ENCODE data around the gene ADIPOR2. TPM values are rescaled to one million over a fixed set of nuclear protein-coding genes. Genes with fewer than 3 reads are reported as not detected.

Gene ADIPOR2
- total and polyA plus RNA-seq, 4 donors: 14.8 to 50.5 (median 31.7) TPM

- H3K4me1 ChIP-seq (ENCODE audit: control insufficient read depth in 1 of 2, insufficient read depth in 2 of 2, low read length in 2 of 2): no peaks in the 10 kb centered on the region
- H3K27ac ChIP-seq (ENCODE audit: low read depth in 1 of 2, low read length in 2 of 2): no peak overlapping the region
- H3K27me3 ChIP-seq (ENCODE audit: control insufficient read depth in 1 of 2, insufficient read depth in 2 of 2, low read length in 1 of 2): no peaks in the 10 kb centered on the region
- WGBS, 2 donors: 80 to 84% methylated on average over 19 of the region's 19 CpGs
- peak in 1 of 2 donors; percentile 76 for DNase-seq
- H3K4me3 ChIP-seq (ENCODE audit: low read length in 2 of 2): no peak overlapping the region
- no peaks in the 10 kb centered on the region for H3K36me3 ChIP-seq (ENCODE audit: control insufficient read depth in 1 of 2, insufficient read depth in 2 of 2, low read length in 1 of 2)
- no peaks in the 10 kb centered on the region for H3K9me3 ChIP-seq (ENCODE audit: control insufficient read depth, low read length)
- intact Hi-C loops (cut with DNase I): loop anchor here (5.0 to 10.0 kb wide), 3 partner anchors 237 to 789 kb away; no protein-coding TSS in a partner anchor
- no peak for ATAC-seq (ENCODE audit: low FRiP score)
These were observed 104.4 kb downstream of the ADIPOR2 start for GRCh38 chr12:1795221-1795784.

DNA sequence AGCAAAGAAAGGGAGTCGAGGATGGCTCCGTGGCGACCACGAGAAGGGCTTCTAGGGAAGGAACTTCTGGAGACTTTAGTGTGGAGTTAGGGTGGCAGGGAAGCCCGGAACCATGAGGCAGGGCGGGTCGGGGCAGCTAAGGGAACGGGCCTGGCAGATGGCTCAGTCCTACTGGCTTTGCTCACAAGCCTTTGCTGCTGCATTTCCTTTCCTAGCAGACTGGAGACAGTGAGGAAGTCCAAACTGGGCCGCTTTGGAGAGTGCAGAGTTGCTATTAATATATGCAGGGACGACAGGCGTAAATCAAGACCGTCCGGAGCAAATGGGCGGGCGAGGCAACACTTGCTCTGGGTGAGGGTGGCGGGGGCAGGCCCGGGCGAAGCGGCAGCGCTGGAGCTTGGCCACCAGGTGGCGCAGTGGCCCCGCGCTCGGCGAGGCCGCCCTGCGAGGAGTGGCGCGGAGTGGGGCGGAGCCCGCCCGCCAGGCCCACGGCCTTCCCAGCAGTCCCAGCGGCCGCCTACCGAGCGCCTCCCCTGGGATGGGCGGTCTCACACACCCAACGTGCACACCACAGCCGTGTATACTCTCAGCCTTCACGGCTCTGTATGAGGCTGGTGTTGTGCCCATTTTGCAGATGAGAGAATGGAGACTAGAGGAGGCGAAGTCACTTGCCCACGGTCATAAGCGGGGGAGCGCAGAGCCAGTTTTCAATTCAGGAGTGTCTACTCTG lies 105.1 kb downstream of the ADIPOR2 start:
- Histone ChIP-seq H3K4me1 (ENCODE audit: control insufficient read depth in 1 of 2, insufficient read depth in 2 of 2, low read length in 2 of 2) (no peaks in the 10 kb centered on the region), H3K9me3 (ENCODE audit: control insufficient read depth, low read length) (no peaks in the 10 kb centered on the region), H3K27me3 (ENCODE audit: control insufficient read depth in 1 of 2, insufficient read depth in 2 of 2, low read length in 1 of 2) (no peaks in the 10 kb centered on the region), H3K4me3 (ENCODE audit: low read length in 2 of 2) (peak overlapping the region; percentile 29), H3K36me3 (ENCODE audit: control insufficient read depth in 1 of 2, insufficient read depth in 2 of 2, low read length in 1 of 2) (no peaks in the 10 kb centered on the region), H3K27ac (ENCODE audit: low read depth in 1 of 2, low read length in 2 of 2) (no peak overlapping the region)
- WGBS, 2 donors: 2 to 5% methylated on average over 32 to 45 of the region's 45 CpGs
- intact Hi-C loops (cut with DNase I): loop anchor here (1.0 to 10.0 kb wide), 5 partner anchors 144 to 789 kb away; no protein-coding TSS in a partner anchor
- DNase-seq: peak; percentile 97 to 98
- ATAC-seq (ENCODE audit: low FRiP score): peak; percentile 96

DNA sequence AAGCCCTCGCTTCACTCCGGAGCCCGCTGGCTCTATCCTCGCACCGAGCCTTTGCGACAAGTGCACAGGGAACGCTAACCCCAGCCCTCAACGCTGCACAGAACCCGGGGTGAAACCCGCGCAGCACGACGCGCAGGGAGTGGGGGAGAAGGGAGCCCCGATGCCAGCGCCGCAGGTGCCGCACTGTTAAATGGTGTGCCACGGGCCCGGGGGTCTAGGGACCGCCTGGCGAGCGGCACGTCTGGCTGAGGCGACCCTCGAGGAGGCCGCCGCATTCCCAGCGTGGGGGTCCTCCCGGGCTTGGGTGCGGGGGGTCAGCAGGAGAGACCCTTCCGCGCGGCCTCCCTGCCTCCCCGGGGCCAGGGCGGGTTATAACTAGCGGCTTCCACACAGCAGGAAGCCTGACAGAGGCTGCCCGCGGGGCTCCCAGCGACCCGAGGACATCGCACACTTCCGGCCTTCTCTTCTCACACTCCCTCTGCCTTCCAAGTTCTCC lies 105.7 kb downstream of the ADIPOR2 start:
- H3K4me1 ChIP-seq (ENCODE audit: control insufficient read depth in 1 of 2, insufficient read depth in 2 of 2, low read length in 2 of 2): no peaks in the 10 kb centered on the region
- H3K36me3 ChIP-seq (ENCODE audit: control insufficient read depth in 1 of 2, insufficient read depth in 2 of 2, low read length in 1 of 2): no peaks in the 10 kb centered on the region
- intact Hi-C loops (cut with DNase I): loop anchor here (1.0 to 10.0 kb wide), 5 partner anchors 144 to 788 kb away; no protein-coding TSS in a partner anchor
- DNase-seq: peak in 1 of 2 donors; percentile 82
- no peak overlapping the region for H3K27ac ChIP-seq (ENCODE audit: low read depth in 1 of 2, low read length in 2 of 2)
- H3K27me3 ChIP-seq (ENCODE audit: control insufficient read depth in 1 of 2, insufficient read depth in 2 of 2, low read length in 1 of 2): no peaks in the 10 kb centered on the region
- H3K4me3 ChIP-seq (ENCODE audit: low read length in 2 of 2): peak overlapping the region; percentile 29
- H3K9me3 ChIP-seq (ENCODE audit: control insufficient read depth, low read length): no peaks in the 10 kb centered on the region
- 3% methylated on average over 38 to 43 of the region's 43 CpGs for WGBS, 2 donors
- ATAC-seq (ENCODE audit: low FRiP score): peak; percentile 47

DNA sequence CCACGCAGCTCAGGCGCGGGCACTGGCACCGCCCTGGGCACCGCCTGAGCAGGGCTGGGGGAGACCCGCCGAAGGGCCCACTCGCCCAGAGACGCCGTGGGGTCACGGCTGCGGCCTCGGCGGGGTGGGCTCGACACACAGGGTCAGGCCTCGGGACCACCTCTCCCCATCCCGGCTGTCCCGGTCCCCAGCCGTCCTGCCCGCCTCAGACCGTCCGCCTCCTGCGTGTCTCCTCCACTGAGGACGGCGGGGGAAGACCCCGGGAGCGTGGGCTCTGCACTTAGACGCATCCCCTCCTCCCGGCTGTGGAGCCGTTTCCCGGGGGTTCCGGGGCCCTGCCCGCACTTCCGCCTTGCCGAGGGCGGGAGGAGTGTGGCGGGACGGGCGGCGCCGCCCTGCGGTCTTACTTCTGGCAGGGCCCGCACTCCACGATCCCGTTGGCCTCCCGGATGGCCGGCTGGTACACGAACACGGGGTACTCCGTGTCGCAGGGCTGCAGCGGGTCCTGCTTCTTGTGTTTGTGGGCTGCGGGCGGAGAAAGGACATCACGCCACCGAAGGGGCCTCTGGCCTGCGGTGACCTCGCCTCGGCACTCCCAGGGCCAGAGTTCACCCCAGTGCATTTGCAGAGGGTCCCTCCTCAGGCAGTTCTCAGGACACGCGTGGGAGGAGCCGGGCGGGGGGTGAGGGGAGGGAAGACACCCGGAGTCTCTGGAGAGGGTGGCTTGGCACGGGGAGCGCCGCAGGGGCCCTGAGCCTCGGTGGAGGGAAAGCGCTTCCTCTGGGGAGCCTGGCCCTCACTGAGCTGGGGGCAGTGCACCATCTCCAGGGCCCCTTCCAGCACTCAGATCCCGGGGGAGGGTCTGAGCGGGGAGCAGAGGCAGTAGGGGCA lies 106.4 kb downstream of the ADIPOR2 start:
- ATAC-seq (ENCODE audit: low FRiP score): peak; percentile 55
- 42 to 46% methylated on average over 64 to 71 of the region's 71 CpGs for WGBS, 2 donors
- H3K27ac ChIP-seq (ENCODE audit: low read depth in 1 of 2, low read length in 2 of 2): no peak overlapping the region
- H3K4me3 ChIP-seq (ENCODE audit: low read length in 2 of 2): peak overlapping the region in 1 of 2 donors; percentile 29
- H3K36me3 ChIP-seq (ENCODE audit: control insufficient read depth in 1 of 2, insufficient read depth in 2 of 2, low read length in 1 of 2): no peaks in the 10 kb centered on the region
- DNase-seq: peak; percentile 83 to 88
- no peaks in the 10 kb centered on the region for H3K27me3 ChIP-seq (ENCODE audit: control insufficient read depth in 1 of 2, insufficient read depth in 2 of 2, low read length in 1 of 2)
- no peaks in the 10 kb centered on the region for H3K4me1 ChIP-seq (ENCODE audit: control insufficient read depth in 1 of 2, insufficient read depth in 2 of 2, low read length in 2 of 2)
- no peaks in the 10 kb centered on the region for H3K9me3 ChIP-seq (ENCODE audit: control insufficient read depth, low read length)
- intact Hi-C loops (cut with DNase I): loop anchor here (5.0 to 10.0 kb wide), 3 partner anchors 235 to 788 kb away; no protein-coding TSS in a partner anchor

DNA sequence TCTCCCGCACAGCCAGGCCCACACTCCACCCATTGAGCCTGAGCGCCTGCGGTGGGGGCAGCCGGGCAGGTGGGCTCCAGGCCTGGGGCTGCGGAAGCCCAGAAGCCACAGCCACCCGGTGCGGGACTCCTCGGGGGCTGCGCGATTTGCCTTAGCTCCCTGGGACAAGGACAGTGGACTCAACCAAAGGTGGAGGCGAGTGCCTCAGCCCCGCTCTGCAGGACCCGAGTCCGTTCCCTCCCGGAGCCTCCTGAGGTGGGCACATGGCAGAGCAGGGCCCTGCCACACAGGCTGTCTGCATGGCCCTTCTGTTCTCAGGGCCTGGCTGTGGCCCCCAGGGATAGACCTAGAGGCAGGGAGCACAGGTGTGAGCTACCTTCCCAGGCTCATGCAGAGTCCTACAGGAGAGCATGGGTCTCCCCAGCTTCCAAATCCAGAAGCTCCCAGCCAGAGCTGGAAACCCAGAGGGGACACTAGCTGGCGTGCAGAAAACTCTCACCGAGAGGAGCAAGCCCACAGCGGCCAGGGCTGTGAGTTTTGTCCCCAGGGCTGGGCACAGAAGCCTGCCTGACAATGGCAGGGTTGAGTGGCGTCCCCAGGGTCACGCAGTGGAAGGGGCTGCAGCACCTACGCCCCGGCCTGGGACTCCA lies 107.2 kb downstream of the ADIPOR2 start:
- H3K27me3 ChIP-seq (ENCODE audit: control insufficient read depth in 1 of 2, insufficient read depth in 2 of 2, low read length in 1 of 2): no peaks in the 10 kb centered on the region
- 93% methylated on average over 22 of the region's 22 CpGs for WGBS, 2 donors
- peak in 1 of 2 donors; percentile 74 for DNase-seq
- H3K27ac ChIP-seq (ENCODE audit: low read depth in 1 of 2, low read length in 2 of 2): no peak overlapping the region
- no peaks in the 10 kb centered on the region for H3K36me3 ChIP-seq (ENCODE audit: control insufficient read depth in 1 of 2, insufficient read depth in 2 of 2, low read length in 1 of 2)
- no peaks in the 10 kb centered on the region for H3K9me3 ChIP-seq (ENCODE audit: control insufficient read depth, low read length)
- H3K4me3 ChIP-seq (ENCODE audit: low read length in 2 of 2): no peak overlapping the region
- H3K4me1 ChIP-seq (ENCODE audit: control insufficient read depth in 1 of 2, insufficient read depth in 2 of 2, low read length in 2 of 2): no peaks in the 10 kb centered on the region
- intact Hi-C loops (cut with DNase I): loop anchor here (5.0 to 10.0 kb wide), 3 partner anchors 234 to 787 kb away; no protein-coding TSS in a partner anchor
- no peak for ATAC-seq (ENCODE audit: low FRiP score)

- WGBS, 2 donors: 92 to 93% methylated on average over 6 of the region's 6 CpGs
- no peaks in the 10 kb centered on the region for H3K27me3 ChIP-seq (ENCODE audit: control insufficient read depth in 1 of 2, insufficient read depth in 2 of 2, low read length in 1 of 2)
- ATAC-seq (ENCODE audit: low FRiP score): no peak
- peak in 1 of 2 donors; percentile 70 for DNase-seq
- no peaks in the 10 kb centered on the region for H3K36me3 ChIP-seq (ENCODE audit: control insufficient read depth in 1 of 2, insufficient read depth in 2 of 2, low read length in 1 of 2)
- intact Hi-C loops (cut with DNase I): loop anchor here (5.0 to 10.0 kb wide), 3 partner anchors 234 to 786 kb away; no protein-coding TSS in a partner anchor
- no peak overlapping the region for H3K4me3 ChIP-seq (ENCODE audit: low read length in 2 of 2)
- no peaks in the 10 kb centered on the region for H3K9me3 ChIP-seq (ENCODE audit: control insufficient read depth, low read length)
- H3K27ac ChIP-seq (ENCODE audit: low read depth in 1 of 2, low read length in 2 of 2): no peak overlapping the region
- H3K4me1 ChIP-seq (ENCODE audit: control insufficient read depth in 1 of 2, insufficient read depth in 2 of 2, low read length in 2 of 2): no peaks in the 10 kb centered on the region
These were observed 107.8 kb downstream of the ADIPOR2 start for GRCh38 chr12:1798641-1799020.

DNA sequence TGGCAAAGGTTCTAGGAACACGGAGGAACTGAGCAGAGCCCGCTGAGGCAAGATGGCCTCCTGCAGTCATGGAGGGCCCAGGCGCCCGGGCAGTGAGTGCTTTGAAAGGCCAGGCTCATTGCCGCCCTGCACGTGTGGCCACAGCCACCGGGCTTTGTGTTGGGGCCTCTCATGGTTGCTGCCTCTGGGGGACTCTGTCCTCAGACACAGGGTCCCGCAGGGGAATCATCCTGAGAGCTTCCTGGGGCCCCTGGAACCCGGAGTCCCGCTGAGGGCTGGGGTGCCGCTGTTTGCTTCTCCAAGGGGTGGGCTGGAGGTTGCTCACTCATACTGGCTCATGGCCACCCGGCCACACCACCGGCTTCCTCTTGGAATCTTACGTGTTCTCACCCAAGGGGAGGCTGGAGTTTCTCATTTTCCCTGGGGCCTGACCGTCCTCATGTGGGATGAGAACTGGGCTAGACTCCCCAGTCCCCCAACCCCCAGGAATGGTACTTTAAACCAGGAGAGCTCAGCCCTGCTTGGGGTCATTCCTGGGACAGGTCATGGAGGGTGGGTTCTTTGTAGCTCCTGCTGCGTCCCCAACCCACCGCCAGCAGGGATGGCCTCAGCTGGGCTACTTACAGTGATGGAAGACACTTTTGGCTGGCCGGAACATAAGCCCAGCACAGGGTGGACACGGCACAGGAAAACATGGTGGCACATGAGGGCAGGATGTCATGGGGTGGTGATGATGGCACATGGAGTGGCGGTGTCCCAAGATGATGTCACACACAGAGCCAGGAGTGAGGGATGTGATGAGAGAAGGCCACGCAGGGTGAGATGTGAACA lies 108.4 kb downstream of the ADIPOR2 start:
- Histone ChIP-seq H3K9me3 (ENCODE audit: control insufficient read depth, low read length) (no peaks in the 10 kb centered on the region), H3K4me1 (ENCODE audit: control insufficient read depth in 1 of 2, insufficient read depth in 2 of 2, low read length in 2 of 2) (no peaks in the 10 kb centered on the region), H3K27ac (ENCODE audit: low read depth in 1 of 2, low read length in 2 of 2) (no peak overlapping the region), H3K27me3 (ENCODE audit: control insufficient read depth in 1 of 2, insufficient read depth in 2 of 2, low read length in 1 of 2) (no peaks in the 10 kb centered on the region), H3K36me3 (ENCODE audit: control insufficient read depth in 1 of 2, insufficient read depth in 2 of 2, low read length in 1 of 2) (no peaks in the 10 kb centered on the region), H3K4me3 (ENCODE audit: low read length in 2 of 2) (no peak overlapping the region)
- intact Hi-C loops (cut with DNase I): loop anchor here (5.0 to 10.0 kb wide), 3 partner anchors 233 to 786 kb away; no protein-coding TSS in a partner anchor
- 90 to 95% methylated on average over 21 of the region's 21 CpGs for whole genome bisulfite sequencing, 2 donors
- DNase-seq (peak in 1 of 2 donors; percentile 65), ATAC-seq (ENCODE audit: low FRiP score) (no peak)
